DND-41 (cell line): ENCODE results near the gene SLC30A1.

Experiments used
- CTCF ChIP-seq: IDR thresholded peaks from 2 replicates; pipeline ENCODE4 v1.5.1; 2012; ENCODE audit warnings: borderline replicate concordance, low read length, moderate library complexity, mild to moderate bottlenecking; ENCODE audit not compliant: poor library complexity, severe bottlenecking; ENCODE audit errors: extremely low read depth
- EZH2 ChIP-seq: IDR thresholded peaks from 3 replicates; pipeline ENCODE4 v1.6.1; 2012; ENCODE audit warnings: borderline replicate concordance, low read depth, mild to moderate bottlenecking, moderate library complexity, low read length, inconsistent platforms; ENCODE audit not compliant: severe bottlenecking

DNA sequence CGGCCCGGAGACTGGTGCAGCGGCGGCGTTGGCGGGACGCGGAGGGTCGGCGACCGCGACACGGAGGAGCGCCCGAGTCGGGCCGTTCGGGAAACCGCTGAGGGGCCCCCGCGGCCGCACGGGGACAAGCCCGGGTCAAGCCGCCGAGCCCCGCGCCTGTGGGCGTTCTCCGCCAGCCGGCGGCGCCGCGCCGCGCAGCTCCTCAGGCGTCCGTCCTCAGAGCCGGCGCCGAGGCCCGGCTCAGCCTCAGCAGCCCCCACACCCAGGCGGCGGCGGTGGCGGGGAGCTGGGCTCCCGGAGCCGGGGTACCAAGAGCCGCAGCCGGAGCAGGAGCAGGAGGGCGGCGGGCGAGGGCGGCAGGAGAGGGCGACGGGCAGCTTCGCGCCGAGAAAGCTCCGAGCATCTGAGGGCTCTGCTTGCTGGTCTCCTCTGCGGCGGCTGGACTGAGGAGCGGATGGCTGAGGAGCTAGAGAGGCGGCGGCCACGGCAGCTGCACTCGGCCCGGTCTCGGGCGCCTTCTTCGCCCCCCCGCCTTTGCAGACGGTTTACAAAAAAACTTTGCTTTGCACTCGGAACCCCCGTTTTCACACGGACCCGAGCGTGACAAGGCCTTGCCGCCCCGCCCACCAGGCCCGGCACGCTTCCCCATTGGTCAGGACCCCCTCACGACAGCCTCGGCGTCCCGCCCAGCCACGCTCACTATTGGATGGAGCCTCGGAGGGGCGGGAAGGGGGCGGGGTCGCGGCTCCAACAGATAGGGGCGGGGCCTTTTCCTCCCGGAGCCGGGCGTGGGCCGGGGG lies at the start of gene SLC30A1:
- TF ChIP-seq CTCF (no peak), EZH2 (no peak)
